Effector CD8-positive, alpha-beta T cell (primary cell): ENCODE data around the gene GET3.

Source experiments
- DNase-seq: peaks from one replicate; lab custom pipeline; 2025; lab: John Stamatoyannopoulos, UW

Gene GET3

DNA sequence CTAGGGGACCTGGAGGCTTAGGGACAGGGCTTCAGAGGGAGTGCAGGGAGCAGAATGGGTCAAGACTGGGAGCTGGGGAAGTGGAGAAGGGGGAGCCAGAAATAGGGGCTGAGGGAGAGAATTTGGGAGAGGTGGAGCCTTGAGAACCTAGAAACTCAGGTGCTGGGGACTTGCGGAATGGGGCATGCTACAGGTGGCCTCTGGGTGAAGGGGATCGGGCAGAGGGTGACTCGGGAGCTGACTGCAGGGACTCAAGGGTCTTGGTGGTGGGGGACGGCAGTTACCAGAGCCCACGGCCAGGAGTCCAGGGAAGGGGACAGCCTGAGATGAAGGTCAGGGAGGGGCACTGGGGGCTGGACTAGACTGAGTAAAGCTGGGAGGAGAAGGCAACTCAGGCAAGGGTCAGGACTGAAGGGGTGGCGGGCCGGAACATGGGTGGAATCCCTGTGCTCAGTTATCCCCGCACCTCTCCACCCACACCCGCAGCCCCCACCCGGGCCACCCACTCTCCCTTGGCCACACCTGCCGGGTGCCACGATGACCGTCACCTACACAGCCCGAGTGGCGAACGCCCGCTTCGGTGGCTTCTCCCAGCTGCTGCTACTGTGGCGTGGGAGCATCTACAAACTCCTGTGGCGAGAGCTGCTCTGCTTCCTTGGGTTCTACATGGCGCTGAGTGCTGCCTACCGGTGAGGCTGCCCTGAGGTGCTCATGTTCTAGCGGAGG lies 14.9 kb downstream of the GET3 start:
- DNase-seq, result no peak

DNA sequence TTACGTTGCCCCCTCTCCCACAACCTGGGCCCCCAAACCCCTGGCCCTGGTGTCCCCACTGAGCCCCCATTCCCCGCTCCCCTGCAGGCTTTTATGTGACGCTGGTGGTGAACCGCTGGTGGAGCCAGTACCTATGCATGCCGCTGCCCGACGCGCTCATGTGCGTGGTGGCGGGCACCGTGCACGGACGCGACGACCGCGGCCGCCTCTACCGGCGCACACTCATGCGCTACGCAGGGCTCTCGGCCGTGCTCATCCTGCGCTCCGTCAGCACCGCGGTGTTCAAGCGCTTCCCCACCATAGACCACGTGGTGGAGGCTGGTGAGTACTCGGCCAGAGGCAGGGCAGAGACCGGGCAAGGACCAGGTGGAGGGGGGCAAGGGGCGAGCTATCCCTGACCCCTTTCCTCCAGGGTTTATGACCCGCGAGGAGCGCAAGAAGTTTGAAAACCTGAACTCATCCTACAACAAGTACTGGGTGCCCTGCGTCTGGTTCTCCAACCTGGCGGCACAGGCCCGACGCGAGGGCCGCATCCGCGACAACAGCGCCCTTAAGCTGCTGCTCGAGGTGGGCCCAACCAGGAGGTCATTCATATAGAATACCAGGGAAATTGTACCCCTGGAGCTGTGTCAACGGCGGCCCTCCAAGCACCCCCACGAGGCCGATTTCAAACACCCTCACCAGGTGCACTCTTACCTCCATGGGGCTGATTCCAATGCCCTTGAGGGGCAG lies 17.3 kb downstream of the GET3 start:
- DNase-seq, result no peak

- DNase-seq, result no peak
Observed at GRCh38 chr19:12756150-12756883, 19.0 kb downstream of the GET3 start.

DNA sequence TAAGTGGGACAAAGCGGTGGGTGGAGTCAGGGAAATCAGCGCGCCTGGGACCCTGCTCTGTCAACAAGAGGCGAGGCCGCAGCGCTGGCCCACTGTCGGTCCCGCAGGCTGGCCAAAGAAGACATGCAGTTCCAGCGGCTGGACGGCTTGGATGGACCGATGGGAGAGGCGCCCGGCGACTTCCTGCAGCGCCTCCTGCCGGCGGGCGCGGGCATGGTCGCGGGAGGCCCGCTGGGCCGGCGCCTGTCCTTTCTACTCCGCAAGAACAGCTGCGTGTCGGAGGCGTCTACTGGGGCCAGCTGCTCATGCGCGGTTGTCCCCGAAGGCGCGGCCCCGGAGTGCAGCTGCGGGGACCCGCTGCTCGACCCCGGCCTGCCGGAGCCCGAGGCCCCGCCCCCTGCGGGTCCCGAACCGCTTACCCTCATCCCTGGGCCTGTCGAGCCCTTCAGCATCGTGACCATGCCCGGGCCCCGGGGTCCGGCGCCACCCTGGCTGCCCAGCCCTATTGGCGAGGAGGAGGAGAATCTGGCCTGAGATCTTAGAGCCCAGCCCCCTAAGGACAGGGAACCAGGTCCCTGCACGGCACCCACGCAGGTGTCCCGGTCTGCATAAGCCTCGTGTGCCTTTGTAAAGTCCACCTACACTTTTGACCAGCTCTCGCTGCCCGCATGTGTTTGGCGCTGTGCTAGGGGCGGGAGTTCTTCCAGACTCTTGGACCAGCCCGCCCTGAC lies 20.4 kb downstream of the GET3 start:
- DNase-seq, result peak; percentile 40

DNA sequence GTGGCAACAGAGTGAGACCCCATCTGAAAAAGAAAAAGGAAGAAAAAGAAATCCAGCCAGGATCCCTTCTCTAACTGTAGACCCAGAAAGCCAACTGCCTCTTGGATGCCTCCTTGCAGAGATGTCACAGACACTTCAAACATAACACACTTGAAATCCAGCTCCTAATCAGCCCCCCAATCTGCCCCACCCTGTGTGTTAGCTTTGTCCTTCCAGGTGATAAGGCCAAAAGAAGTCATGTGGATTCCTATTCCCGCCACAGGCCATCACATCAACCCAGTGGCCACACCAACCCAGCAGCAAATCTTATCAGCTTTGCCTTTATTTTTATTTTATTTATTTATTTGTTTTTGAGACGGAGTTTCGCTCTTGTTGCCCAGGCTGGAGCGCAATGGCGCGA lies 22.4 kb downstream of the GET3 start:
- DNase-seq, result no peak

DNA sequence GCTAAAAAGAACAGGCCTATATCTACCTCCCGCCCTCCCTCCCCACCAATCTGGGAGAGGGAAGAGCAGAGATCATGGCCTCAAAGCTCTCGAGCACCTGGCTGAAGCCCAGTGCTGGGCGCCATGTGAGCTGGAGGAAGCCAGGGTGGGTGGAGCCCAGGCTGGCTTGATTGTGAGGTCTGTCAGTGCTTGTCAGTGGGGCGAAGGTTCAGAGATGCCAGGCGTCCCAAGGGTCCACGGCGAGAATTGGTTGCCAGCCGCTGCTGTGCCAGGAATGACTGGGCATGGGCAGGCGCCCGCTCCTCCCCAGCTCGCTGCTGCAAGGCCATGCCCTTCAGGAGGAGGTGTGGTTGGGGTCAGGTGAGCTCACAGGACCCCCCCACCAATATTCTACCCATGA lies 25.8 kb downstream of the GET3 start:
- no peak for DNase-seq

- no peak for DNase-seq
Observed at GRCh38 chr19:12764698-12765097, 27.4 kb downstream of the GET3 start.

DNA sequence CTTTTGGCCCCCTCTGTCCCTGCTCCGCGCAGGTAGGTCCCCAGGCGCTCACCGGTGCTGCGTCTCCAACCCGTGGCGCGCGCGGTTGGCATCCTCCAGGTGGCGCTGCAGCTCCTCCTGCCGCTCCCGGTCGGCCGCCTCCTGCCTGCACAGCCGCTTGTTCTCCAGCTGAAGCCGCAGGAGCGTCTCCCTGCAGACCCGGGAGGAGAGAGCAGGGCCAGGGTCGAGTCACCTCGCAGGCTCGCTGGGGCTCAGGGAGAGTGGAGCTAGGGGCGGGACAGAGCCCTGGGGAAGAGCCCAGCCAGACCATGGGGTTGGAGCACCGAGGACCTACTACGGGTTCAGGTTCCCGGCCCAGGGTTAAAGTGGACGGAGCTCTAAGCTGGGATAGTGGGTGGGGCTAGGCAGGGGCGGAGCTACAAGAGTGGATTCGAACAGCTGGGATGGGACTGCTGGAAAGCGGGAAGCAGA lies 28.8 kb downstream of the GET3 start:
- DNase-seq, result peak; percentile 73

DNA sequence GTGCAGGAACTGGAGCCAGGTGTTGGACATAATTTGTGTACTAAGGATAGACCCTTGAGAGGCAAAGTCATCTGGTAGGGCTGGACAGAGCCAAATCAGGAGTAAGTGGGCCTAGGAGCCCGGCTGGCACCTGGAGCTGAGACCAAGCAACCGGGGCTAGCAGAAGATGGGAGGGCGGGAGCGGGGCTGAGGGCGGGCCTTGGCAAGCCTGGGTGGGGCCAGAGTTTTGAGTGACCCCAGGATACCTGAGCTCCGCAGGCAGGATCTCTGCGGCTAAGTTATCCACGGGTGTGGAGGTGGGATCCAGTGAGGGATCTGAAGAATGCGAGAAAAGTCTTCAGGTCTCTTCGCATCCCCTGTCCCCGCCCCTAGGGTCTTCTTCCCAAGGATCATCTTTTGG lies 29.9 kb downstream of the GET3 start:
- DNase-seq, result no peak

- DNase-seq, result no peak
Observed at GRCh38 chr19:12767666-12768065, 30.4 kb downstream of the GET3 start.

DNA sequence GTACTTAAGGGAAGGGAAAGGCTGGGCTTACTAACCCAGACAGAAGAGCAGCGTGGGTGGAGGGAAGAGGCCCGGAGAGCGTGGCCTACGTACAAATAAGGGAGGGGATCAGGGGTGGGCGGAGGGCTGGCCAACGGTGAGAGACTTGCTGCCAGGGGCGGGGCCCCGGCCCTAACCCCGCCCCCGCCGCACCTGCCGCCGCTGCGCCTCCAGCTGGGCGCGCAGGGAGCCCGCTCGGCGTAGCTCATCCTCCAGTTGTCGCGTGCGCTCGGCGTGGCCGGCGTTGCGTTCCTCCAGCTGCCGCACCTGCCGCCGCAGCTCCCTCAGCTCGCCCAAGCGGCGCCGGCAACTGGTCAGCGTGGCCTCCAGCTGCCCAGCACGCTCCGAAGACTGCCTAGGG lies 32.4 kb downstream of the GET3 start:
- peak; percentile 24 for DNase-seq

DNA sequence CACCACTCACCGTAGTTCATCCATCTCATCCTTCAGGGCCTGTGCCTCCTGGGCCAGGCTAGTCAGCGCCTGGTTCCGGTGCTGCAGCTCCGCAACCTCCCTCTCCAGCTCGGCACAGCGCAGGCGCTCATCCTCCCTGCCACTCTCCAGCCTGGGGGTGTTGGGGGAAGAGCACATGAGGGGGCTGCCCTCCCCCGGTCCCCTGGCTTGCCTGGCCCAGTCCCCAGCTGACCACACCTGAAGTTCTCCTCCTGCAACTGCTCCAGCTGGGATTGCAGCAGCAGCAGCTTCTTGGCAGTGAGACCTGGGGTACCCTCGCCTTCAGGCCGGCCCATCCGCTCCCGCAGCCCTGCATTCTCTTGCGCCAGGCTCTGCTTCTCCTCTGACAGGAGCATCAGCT lies 33.6 kb downstream of the GET3 start:
- no peak for DNase-seq

DNA sequence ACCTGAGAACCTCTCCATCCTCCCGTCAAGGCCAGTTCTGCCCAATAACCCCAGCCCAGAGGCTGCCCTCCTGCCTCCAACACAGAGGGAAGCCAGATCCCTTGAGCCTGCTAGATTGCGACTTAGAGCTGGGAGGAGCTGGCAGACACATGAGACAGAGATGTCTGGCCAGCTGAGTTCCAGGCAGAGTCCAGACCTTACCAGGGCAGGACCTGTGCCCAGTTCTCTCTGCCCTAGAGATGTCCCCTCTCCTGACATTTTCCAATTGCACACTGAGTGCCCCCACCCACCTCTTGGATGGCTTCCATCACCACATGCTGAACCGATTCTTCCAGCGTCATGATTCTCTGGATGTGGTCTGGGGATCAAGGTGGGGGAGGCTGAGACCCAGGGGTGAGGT lies 35.0 kb downstream of the GET3 start:
- DNase-seq, result no peak

DNA sequence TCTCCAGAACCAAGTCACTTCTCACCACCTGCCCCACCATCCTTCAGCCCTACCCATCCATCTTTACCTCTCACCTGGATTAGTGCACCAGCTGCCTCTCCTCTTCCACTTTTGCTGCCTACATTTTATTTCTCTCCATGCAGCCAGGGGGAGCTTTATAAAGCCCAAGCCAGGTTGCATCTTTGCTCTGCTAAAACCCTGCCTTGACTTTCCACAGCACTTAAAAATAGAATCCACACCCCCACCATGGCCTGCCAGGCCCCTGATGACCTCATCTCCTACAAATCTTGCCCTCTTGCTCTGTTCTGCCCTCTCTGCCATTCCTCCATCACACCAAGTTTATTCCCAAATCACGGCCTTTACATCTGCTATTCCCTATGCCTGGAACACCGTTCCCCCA lies 36.3 kb downstream of the GET3 start:
- no peak for DNase-seq

DNA sequence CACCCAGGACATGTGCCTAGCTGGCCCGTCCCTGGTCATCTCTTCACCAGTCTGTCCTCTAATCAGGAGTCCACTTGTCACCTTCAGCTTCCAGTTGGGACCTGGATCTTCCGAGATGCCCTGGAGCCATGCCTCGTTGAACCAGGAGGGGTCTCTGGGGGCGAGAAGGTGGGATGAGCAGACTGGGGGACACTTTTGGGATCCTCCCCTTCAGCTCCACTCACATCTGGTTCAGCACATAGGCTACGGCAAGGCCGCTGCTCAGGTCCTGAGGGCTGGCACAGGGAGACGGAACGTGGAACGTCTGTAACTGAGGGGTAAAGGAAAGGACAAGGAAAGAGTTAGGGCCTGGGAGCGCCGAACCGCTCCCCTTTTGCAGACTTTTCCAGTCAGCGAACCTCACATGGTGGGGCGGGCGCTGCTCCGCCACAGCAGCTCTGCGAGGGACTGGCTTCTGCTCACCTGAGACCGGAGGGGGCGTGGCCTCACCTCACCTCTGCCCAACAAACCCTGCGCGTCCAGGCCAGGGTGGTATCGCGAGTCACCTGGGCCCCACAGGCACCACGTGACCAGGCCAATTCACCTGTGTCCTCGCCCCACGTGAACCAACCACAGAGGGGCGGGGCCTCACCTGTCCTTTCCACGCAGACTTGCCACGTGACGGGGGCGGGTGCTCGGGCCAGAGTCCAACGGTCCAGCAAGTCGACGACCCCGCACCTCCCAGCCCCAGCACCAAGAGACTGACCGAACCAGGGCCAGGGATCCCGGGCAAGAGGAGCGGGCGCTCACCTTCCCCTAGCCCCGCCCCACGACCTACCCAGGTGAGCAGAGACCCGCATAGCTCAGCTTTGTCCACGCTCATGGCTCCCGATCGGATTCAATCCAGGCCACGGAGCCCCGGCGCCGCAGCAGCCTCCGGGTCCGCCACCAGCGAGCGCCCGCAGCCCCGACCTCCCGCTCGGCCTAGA lies 37.6 kb downstream of the GET3 start, which contains the start of gene HOOK2:
HOOK2 (minus strand) TSS at position 965 of the 968 bp plus-strand sequence; CDS start at position 862, 103 bp downstream.
- DNase-seq, result peak; percentile 32

DNA sequence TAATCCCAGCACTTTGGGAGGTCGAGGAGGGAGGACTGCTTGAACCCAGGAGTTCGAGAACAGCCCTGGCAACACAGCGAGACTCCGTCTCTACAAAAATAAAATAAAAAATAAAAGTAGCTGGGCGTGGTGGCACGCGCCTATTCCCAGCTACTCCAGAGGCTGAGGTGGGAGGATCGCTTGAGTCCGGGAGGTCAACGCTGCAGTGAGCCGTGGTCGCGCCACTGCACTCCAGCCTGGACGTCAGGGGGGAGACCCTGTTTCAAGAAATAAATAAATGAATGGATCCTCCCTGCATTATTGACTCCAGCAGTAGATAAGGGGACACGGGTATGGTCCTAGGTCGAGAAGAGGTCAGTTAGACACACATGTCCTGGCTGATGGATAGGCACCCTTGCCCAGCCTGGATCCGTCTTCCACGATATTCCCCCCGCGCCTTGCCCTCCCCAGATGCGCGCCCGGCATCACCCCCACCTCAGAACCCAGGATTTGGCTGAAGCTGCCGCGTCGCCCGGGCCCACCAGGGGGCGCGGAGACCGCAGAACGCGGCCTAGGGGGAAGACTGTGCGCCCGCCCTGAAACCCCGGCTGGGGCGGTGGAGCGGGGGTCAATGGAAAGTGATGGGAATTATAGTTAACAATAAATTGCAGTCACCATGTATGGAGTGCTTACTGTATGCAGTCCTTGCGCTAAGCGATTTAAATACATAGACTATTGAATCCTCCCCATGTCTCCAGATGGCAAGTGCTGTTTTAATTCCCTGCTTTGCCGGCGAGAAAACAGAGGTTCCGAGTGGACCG lies 40.1 kb downstream of the GET3 start:
- peak; percentile 71 for DNase-seq

GRCh38 chr19:12778017-12778904 lies 41.0 kb downstream of the GET3 start:
- peak; percentile 31 for DNase-seq

DNA sequence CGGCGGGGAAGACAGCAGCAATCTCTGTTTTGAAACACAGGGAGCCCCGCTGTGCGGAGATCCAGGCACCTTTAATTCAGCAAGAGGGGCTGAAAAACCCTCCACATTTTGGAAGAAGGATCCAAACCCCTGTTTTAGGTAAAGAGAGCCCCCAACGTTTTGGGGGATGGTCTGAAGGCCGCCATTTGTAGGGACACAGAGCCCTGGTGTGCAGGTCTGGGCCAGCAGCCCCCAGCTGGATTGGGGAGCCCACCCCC lies 41.5 kb downstream of the GET3 start:
- DNase-seq, result no peak
